HG03196 (cell line): ENCODE measurements around the gene HAO2.

Source experiments
- ATAC-seq: cut with Tn5 transposase; IDR thresholded peaks from one replicate; pipeline ENCODE4 v1.9.1; 2021; ENCODE audit not compliant: unreplicated experiment

HAO2 gene

GRCh38 chr1:119429687-119430086 is 61.1 kb downstream of the HAO2 start:
- no peak for ATAC-seq

GRCh38 chr1:119430486-119430885 is 61.9 kb downstream of the HAO2 start:
- no peak for ATAC-seq

- no peak for ATAC-seq
Observed at GRCh38 chr1:119431836-119432235, 63.3 kb downstream of the HAO2 start.

GRCh38 chr1:119435052-119435451 is 66.5 kb downstream of the HAO2 start:
- ATAC-seq: no peak

GRCh38 chr1:119438761-119439160 is 70.2 kb downstream of the HAO2 start:
- ATAC-seq: no peak

GRCh38 chr1:119440721-119441307 is 72.2 kb downstream of the HAO2 start:
- ATAC-seq: no peak

GRCh38 chr1:119442756-119443155 is 74.2 kb downstream of the HAO2 start:
- no peak for ATAC-seq
